ENCODE results near the gene ACBD4. TPM values are rescaled to one million over a fixed set of nuclear protein-coding genes. Genes with fewer than 3 reads are reported as not detected.
A peak's percentile ranks its signal among the peaks of the same experiment; 100 is the strongest.

The ACBD4 gene
- total and polyA plus RNA-seq, 3 experiments from 2014 or later = 8.8 to 15.0 (median 9.7) TPM

DNA sequence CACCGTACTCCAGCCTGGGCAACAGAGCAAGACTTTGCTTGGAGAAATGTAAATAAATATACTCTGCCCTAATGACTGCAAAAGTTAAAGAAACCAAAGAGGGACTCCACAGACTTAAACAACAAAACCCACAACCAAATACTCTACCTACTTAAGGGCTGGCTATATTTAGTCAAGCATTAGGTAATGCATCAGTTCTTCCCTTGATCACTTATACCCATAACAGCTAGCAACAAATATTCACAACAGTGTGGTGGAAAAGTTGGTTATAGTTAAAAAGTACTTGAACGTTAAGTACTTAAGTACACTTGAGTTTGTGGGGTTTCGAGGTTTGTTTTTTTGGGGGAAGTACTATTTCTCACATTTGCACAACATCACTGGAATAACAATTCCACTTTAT lies 20.8 kb downstream of the ACBD4 start:
- Histone ChIP-seq H3K36me3 (ENCODE audit: insufficient read depth, low read length) (no peaks in the 10 kb centered on the region), H3K27ac (ENCODE audit: low read depth, low read length) (no peak overlapping the region), H3K4me3 (ENCODE audit: low read length) (no peak overlapping the region), H3K27me3 (ENCODE audit: insufficient read depth, low read length, poor library complexity, severe bottlenecking) (no peaks in the 10 kb centered on the region), H3K9me3 (ENCODE audit: low read length) (no peaks in the 10 kb centered on the region), H3K4me1 (ENCODE audit: insufficient read depth, low read length) (peaks cover 37% of the 10 kb centered on the region)
- Mint-ChIP-seq H3K27me3 (no peaks in the 10 kb centered on the region), H3K4me3 (no peak overlapping the region), H3K27ac (peak overlapping the region in 3 of 8 donors; percentile 38 to 50 (median 46)), H3K4me1 (peaks cover 33 to 56% (median 54%) of the 10 kb centered on the region in 3 donors), H3K9me3 (no peaks in the 10 kb centered on the region), H3K36me3 (peaks cover 0 to 24% (median 6%) of the 10 kb centered on the region in 3 donors)
- no peak for DNase-seq
- CTCF ChIA-PET = interaction anchor here (1.0 to 13.2 kb wide), 4 partner anchors 21 to 42 kb away, joined by 5 to 315 read pairs (median 95); partner anchors contain the start of genes ACBD4 and PLCD3
- POLR2A ChIA-PET = no interaction called here

DNA sequence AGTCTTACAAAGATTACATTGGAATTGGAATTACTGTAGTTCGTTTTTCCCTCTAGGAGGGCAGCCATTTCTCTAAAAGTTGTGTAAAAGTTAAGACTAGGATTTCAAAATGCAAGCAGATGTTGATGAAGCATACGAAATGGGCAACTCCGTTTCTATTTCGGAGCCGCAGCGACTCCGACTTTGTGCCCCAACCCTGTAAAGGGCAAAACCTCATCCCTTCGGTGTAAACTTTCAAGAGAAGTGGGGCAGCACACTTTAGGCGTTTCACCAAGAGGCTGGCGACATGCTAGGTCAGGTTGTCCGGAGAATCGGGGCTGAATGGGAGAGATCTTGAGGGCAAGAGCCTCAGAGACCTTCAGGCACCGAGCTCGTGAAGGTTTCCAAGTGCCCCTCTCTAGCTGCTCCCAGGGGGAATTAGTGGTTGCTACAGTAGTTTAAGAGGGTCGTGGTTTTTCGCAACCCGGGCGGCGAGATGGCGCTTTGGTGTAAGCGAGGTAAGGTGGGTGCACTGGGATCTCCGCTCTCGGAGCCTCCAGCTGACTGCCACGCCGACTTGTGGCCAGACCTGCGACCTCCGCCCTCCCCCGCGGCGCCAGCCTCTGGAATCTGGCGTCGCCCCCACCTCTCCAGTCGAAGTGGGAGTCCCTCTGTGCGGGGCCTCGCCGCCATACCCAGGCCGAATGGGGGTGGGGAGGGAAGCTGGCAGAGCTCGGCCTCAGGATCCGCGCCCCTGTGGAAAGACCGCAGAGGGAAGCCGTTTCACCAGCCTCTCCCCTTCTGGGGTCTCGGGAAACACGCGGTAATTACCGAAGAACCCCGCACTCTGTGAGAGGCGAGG lies 25.2 kb downstream of the ACBD4 start:
- POLR2A ChIA-PET = interaction anchor here (0.6 to 5.3 kb wide), 16 partner anchors 12 to 604 kb away, joined by 3 to 327 read pairs (median 7); partner anchors contain the start of genes ACBD4, FMNL1, HEXIM1 and MAP3K14
- Mint-ChIP-seq H3K27me3 (peaks cover 0 to 2% of the 10 kb centered on the region in 2 donors), H3K4me3 (peak overlapping the region; percentile 92 to 99 (median 94)), H3K4me1 (peaks cover 33 to 56% (median 55%) of the 10 kb centered on the region in 3 donors), H3K36me3 (peaks cover 0 to 25% (median 6%) of the 10 kb centered on the region in 3 donors), H3K27ac (peak overlapping the region; percentile 89 to 99 (median 98)), H3K9me3 (no peaks in the 10 kb centered on the region)
- no peaks in the 10 kb centered on the region for H3K27me3 ChIP-seq (ENCODE audit: insufficient read depth, low read length, poor library complexity, severe bottlenecking)
- H3K36me3 ChIP-seq (ENCODE audit: insufficient read depth, low read length) = no peaks in the 10 kb centered on the region
- peak; percentile 30 to 76 (median 50) for DNase-seq
- CTCF ChIA-PET = interaction anchor here (1.0 to 9.3 kb wide), 10 partner anchors 11 to 252 kb away, joined by 3 to 152 read pairs (median 4); partner anchors contain the start of genes ACBD4, HEXIM1 and MAP3K14
- peak overlapping the region; percentile 67 for H3K4me3 ChIP-seq (ENCODE audit: low read length)
- H3K9me3 ChIP-seq (ENCODE audit: low read length) = no peaks in the 10 kb centered on the region
- H3K27ac ChIP-seq (ENCODE audit: low read depth, low read length) = peak overlapping the region; percentile 96
- peaks cover 27% of the 10 kb centered on the region for H3K4me1 ChIP-seq (ENCODE audit: insufficient read depth, low read length)

DNA sequence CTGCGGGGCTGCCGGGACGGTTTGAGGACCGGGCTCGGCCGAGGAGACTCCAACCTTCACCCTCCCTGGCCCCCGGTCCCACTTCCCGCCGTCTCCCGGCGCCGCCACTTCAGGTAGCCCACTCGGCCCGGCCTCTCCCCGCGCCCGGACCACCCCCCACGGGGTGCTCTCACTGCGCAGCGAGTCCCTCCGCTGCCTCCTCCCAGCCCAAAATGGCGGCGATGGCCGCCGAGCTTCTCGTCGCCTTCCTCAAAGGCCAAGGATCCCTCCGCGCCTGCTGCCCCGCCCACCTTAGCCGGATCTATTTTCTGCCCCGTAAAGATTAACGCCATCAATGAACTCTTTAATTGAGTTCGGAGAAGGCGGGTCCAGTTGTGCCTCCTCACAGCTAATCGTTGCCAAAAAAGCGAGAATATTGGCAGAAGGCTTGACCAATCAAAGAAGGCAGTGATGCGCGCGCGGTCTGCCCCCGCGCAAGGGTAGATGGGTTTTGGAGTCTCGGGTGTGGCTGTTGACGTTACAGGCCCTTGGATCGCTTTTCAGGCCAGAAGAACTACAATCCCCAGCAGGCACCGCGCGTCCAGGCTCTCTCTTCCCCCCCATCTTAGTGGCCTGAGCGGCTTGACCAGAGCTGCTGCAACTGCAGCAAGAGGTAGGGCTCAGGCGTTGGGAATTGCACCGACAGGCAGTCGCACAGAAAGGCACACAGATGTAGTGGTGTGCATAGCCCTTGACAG lies 26.0 kb downstream of the ACBD4 start, which contains the start of gene HEXIM2:
HEXIM2 (plus strand) TSS at position 588 of the 737 bp plus-strand sequence. CDS start 919 bp downstream, outside the sequence.
- CTCF ChIA-PET = interaction anchor here (0.7 to 9.3 kb wide), 11 partner anchors 10 to 251 kb away, joined by 3 to 152 read pairs (median 4); partner anchors contain the start of genes ACBD4, HEXIM1 and MAP3K14
- Mint-ChIP-seq H3K36me3 (peaks cover 0 to 22% (median 3%) of the 10 kb centered on the region in 3 donors), H3K27me3 (peaks cover 0 to 2% of the 10 kb centered on the region in 2 donors), H3K4me3 (peak within 1 kb of the TSS; percentile 92 to 99 (median 94)), H3K9me3 (no peaks in the 10 kb centered on the region), H3K27ac (peak within 1 kb of the TSS; percentile 89 to 99 (median 98)), H3K4me1 (peaks cover 29 to 50% (median 49%) of the 10 kb centered on the region in 3 donors)
- Histone ChIP-seq H3K36me3 (ENCODE audit: insufficient read depth, low read length) (no peaks in the 10 kb centered on the region), H3K9me3 (ENCODE audit: low read length) (no peaks in the 10 kb centered on the region), H3K4me3 (ENCODE audit: low read length) (peak within 1 kb of the TSS; percentile 67), H3K27ac (ENCODE audit: low read depth, low read length) (peak within 1 kb of the TSS; percentile 96), H3K4me1 (ENCODE audit: insufficient read depth, low read length) (peaks cover 27% of the 10 kb centered on the region), H3K27me3 (ENCODE audit: insufficient read depth, low read length, poor library complexity, severe bottlenecking) (no peaks in the 10 kb centered on the region)
- POLR2A ChIA-PET = interaction anchor here (0.6 to 5.3 kb wide), 16 partner anchors 11 to 605 kb away, joined by 3 to 327 read pairs (median 7); partner anchors contain the start of genes ACBD4, FMNL1, HEXIM1 and MAP3K14
- DNase-seq = peak; percentile 91 to 99 (median 99)

DNA sequence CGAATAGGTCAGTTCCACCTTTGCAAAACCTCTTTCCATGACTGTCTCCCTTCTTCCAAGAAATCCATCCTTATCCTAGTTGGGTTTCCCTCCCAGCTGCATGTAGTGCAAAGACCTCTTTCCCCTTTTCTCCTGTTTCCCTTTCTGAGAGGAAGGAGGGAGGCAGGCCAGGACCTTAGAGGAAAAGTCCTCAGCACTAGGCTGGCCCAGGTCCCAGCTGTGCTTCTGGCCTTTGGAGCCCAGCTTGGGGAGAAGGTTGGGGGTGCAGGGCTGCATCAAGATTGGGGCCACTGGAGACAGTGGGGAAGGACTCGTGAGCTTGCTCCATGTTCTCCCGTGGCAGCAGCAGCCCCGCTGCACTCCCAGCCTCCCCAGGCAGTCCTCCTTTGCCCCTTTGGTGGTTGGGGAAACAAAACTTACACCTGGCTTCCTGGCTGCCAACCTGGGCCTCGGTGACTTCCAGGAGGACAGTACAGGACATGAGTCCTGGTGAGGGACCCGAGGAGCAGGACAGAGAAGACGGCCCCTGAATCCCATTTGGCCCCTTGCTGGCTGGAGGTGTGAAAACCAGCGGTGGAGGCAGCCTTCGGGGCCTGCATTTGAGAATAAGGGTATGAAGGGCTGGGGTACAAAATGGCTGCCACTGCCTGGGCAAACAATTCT lies 26.7 kb downstream of the ACBD4 start:
- Histone ChIP-seq H3K27me3 (ENCODE audit: insufficient read depth, low read length, poor library complexity, severe bottlenecking) (no peaks in the 10 kb centered on the region), H3K9me3 (ENCODE audit: low read length) (no peaks in the 10 kb centered on the region), H3K4me3 (ENCODE audit: low read length) (peak overlapping the region; percentile 64), H3K36me3 (ENCODE audit: insufficient read depth, low read length) (no peaks in the 10 kb centered on the region), H3K27ac (ENCODE audit: low read depth, low read length) (peak overlapping the region; percentile 58), H3K4me1 (ENCODE audit: insufficient read depth, low read length) (peaks cover 27% of the 10 kb centered on the region)
- peaks cover 29 to 46% (median 45%) of the 10 kb centered on the region in 3 donors for H3K4me1 Mint-ChIP-seq
- peak overlapping the region; percentile 92 to 99 (median 94) for H3K4me3 Mint-ChIP-seq
- POLR2A ChIA-PET = interaction anchor here (1.2 to 5.3 kb wide), 9 partner anchors 11 to 150 kb away, joined by 4 to 327 read pairs (median 7); partner anchors contain the start of genes HEXIM1, NMT1 and PLCD3
- H3K27me3 Mint-ChIP-seq = peaks cover 0 to 2% of the 10 kb centered on the region in 2 donors
- H3K27ac Mint-ChIP-seq = peak overlapping the region in 7 of 8 donors; percentile 10 to 99 (median 97)
- DNase-seq = no peak
- peaks cover 0 to 22% (median 3%) of the 10 kb centered on the region in 3 donors for H3K36me3 Mint-ChIP-seq
- H3K9me3 Mint-ChIP-seq = no peaks in the 10 kb centered on the region
- CTCF ChIA-PET = interaction anchor here (0.7 to 9.3 kb wide), 6 partner anchors 12 to 84 kb away, joined by 3 to 152 read pairs (median 12); partner anchors contain the start of genes ACBD4 and HEXIM1

DNA sequence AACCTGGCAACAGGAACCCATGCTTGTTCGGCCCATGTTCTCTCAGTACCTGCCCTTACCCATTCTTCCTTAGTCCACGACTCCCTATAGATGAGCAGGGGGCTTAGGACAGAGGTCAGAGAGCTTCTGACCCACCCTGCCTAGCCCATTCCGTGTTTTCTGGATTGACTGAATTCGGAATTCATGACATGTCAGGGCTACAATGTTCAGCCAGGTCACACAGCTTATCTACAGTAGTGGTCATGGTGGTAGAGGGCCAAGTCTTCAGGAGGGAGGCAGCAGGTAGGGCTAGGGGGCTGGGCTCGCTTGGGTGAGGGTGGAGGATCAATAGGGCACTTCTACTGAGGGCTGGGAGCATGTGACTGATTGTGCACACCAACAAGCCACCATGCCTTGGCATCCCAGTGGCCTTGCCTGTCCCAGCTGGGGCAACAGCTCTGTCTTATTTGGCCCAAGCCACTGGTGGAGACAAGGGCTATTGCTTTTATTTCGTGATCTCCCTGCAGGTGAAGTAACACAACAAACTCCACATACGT lies 29.3 kb downstream of the ACBD4 start:
- Mint-ChIP-seq H3K9me3 (no peaks in the 10 kb centered on the region), H3K4me3 (no peak overlapping the region), H3K27ac (no peak overlapping the region), H3K4me1 (peaks cover 12 to 22% (median 20%) of the 10 kb centered on the region in 3 donors), H3K36me3 (peaks cover 0 to 10% (median 0%) of the 10 kb centered on the region in 3 donors), H3K27me3 (peaks cover 0 to 2% of the 10 kb centered on the region in 2 donors)
- Histone ChIP-seq H3K36me3 (ENCODE audit: insufficient read depth, low read length) (no peaks in the 10 kb centered on the region), H3K4me3 (ENCODE audit: low read length) (no peak overlapping the region), H3K27me3 (ENCODE audit: insufficient read depth, low read length, poor library complexity, severe bottlenecking) (no peaks in the 10 kb centered on the region), H3K4me1 (ENCODE audit: insufficient read depth, low read length) (peaks cover 11% of the 10 kb centered on the region), H3K27ac (ENCODE audit: low read depth, low read length) (no peak overlapping the region), H3K9me3 (ENCODE audit: low read length) (no peaks in the 10 kb centered on the region)
- CTCF ChIA-PET = interaction anchor here (1.3 to 9.3 kb wide), 3 partner anchors 16 to 33 kb away, joined by 4 to 96 read pairs (median 6); partner anchors contain the start of genes ACBD4 and HEXIM1
- POLR2A ChIA-PET = interaction anchor here (0.6 kb wide), 1 partner anchor 17 kb away, joined by 3 read pairs; the partner anchor contains the start of gene HEXIM1
- no peak for DNase-seq

DNA sequence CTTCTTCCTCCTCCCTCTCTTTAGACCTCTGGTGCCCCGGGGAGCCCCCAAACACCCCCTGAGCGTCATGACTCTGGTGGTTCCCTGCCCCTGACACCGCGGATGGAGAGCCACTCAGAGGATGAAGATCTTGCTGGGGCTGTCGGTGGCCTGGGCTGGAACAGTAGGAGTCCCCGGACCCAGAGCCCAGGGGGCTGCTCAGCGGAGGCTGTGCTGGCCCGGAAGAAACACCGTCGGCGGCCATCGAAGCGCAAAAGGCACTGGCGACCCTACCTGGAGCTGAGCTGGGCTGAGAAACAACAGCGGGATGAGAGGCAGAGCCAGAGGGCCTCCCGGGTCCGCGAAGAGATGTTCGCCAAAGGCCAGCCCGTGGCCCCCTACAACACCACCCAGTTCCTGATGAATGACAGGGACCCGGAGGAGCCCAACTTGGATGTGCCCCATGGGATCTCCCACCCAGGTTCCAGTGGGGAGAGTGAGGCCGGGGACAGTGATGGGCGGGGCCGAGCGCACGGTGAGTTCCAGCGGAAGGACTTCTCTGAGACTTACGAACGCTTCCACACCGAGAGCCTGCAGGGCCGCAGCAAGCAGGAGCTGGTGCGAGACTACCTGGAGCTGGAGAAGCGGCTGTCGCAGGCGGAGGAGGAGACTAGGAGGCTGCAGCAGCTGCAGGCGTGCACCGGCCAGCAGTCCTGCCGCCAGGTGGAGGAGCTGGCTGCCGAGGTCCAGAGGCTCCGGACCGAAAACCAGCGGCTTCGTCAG lies 33.7 kb downstream of the ACBD4 start:
- H3K4me3 Mint-ChIP-seq = no peak overlapping the region
- no peaks in the 10 kb centered on the region for H3K9me3 ChIP-seq (ENCODE audit: low read length)
- DNase-seq = no peak
- no peak overlapping the region for H3K27ac ChIP-seq (ENCODE audit: low read depth, low read length)
- H3K4me3 ChIP-seq (ENCODE audit: low read length) = no peak overlapping the region
- H3K27me3 ChIP-seq (ENCODE audit: insufficient read depth, low read length, poor library complexity, severe bottlenecking) = no peaks in the 10 kb centered on the region
- no peaks in the 10 kb centered on the region for H3K36me3 ChIP-seq (ENCODE audit: insufficient read depth, low read length)
- H3K36me3 Mint-ChIP-seq = no peaks in the 10 kb centered on the region
- no peak overlapping the region for H3K27ac Mint-ChIP-seq
- H3K9me3 Mint-ChIP-seq = no peaks in the 10 kb centered on the region
- peaks cover 9 to 27% (median 13%) of the 10 kb centered on the region in 3 donors for H3K4me1 Mint-ChIP-seq
- no peaks in the 10 kb centered on the region for H3K27me3 Mint-ChIP-seq
- ChIA-PET CTCF (interaction anchor here (2.9 to 5.1 kb wide), 2 partner anchors 17 to 33 kb away, joined by 9 to 41 read pairs; partner anchors contain the start of gene ACBD4), POLR2A (no interaction called here)
- peaks cover 23% of the 10 kb centered on the region for H3K4me1 ChIP-seq (ENCODE audit: insufficient read depth, low read length)

Data from CD8-positive, alpha-beta memory T cell (primary cell).